HL-60/S4 treated with retinoic acid at 250 ng/mL for 4 days and 3 days (cell line): ENCODE measurements around the gene GJE1.

Experiments
- in situ Hi-C: fragments of 300-500 bp; cut with MboI; formaldehyde crosslinking; loops from 2 replicates; pipeline ENCODE4 v1.7.0; 2022; ENCODE audit warnings: low sequenced_read_pairs

The GJE1 gene

GRCh38 chr6:142162780-142163179 lies 30.1 kb downstream of the GJE1 start:
- in situ Hi-C loops, result loop anchor here (25.0 kb wide), 1 partner anchor 225 kb away; no protein-coding TSS in a partner anchor

- in situ Hi-C loops, result loop anchor here (25.0 kb wide), 1 partner anchor 222 kb away; no protein-coding TSS in a partner anchor
Observed at GRCh38 chr6:142165227-142165626, 32.5 kb downstream of the GJE1 start.

- in situ Hi-C loops, result loop anchor here (25.0 kb wide), 1 partner anchor 220 kb away; no protein-coding TSS in a partner anchor
Observed at GRCh38 chr6:142167071-142167470, 34.3 kb downstream of the GJE1 start.

- in situ Hi-C loops, result loop anchor here (25.0 kb wide), 1 partner anchor 220 kb away; no protein-coding TSS in a partner anchor
Observed at GRCh38 chr6:142167486-142167885, 34.8 kb downstream of the GJE1 start.

GRCh38 chr6:142171351-142171750 lies 38.6 kb downstream of the GJE1 start:
- in situ Hi-C loops, result loop anchor here (25.0 kb wide), 1 partner anchor 216 kb away; no protein-coding TSS in a partner anchor

- in situ Hi-C loops, result loop anchor here (25.0 kb wide), 1 partner anchor 215 kb away; no protein-coding TSS in a partner anchor
Observed at GRCh38 chr6:142172758-142173157, 40.0 kb downstream of the GJE1 start.

- in situ Hi-C loops, result loop anchor here (25.0 kb wide), 1 partner anchor 213 kb away; no protein-coding TSS in a partner anchor
Observed at GRCh38 chr6:142173980-142174379, 41.3 kb downstream of the GJE1 start.

GRCh38 chr6:142174703-142175102 lies 42.0 kb downstream of the GJE1 start:
- in situ Hi-C loops, result loop anchor here (25.0 kb wide), 1 partner anchor 213 kb away; no protein-coding TSS in a partner anchor

GRCh38 chr6:142178129-142178528 lies 45.4 kb downstream of the GJE1 start:
- in situ Hi-C loops, result no loop called here

GRCh38 chr6:142182004-142182403 lies 49.3 kb downstream of the GJE1 start:
- in situ Hi-C loops, result no loop called here

GRCh38 chr6:142183351-142183750 lies 50.6 kb downstream of the GJE1 start:
- in situ Hi-C loops, result no loop called here

GRCh38 chr6:142184307-142184706 lies 51.6 kb downstream of the GJE1 start:
- in situ Hi-C loops, result no loop called here
